ENCODE results near the gene SCGB2B2.

Gene SCGB2B2

DNA sequence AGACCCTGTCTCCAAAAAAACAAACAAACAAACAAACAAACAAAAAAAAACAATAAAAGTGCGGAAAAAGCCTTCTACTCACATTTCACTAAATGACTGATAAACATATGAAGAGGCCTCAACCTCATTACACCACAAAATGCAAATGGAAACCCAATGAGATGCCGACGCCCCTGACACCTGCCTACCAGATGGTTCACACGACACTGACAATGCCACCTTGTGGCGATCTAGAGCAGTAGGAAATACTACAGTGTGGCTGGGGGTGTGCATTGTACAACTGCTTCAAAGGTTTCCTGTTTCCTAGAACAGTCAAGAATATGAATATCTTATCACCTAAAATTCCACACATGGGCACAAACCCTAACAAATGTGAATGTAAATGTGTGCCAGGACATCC, 14.0 kb downstream of the SCGB2B2 start:
- TF ChIP-seq, protein P1, sequence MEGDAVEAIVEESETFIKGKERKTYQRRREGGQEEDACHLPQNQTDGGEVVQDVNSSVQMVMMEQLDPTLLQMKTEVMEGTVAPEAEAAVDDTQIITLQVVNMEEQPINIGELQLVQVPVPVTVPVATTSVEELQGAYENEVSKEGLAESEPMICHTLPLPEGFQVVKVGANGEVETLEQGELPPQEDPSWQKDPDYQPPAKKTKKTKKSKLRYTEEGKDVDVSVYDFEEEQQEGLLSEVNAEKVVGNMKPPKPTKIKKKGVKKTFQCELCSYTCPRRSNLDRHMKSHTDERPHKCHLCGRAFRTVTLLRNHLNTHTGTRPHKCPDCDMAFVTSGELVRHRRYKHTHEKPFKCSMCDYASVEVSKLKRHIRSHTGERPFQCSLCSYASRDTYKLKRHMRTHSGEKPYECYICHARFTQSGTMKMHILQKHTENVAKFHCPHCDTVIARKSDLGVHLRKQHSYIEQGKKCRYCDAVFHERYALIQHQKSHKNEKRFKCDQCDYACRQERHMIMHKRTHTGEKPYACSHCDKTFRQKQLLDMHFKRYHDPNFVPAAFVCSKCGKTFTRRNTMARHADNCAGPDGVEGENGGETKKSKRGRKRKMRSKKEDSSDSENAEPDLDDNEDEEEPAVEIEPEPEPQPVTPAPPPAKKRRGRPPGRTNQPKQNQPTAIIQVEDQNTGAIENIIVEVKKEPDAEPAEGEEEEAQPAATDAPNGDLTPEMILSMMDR (IDR thresholded peaks at IDR 0.05; ENCODE audit: extremely low read depth, missing control alignments): peak; percentile 23
- DNase-seq (ENCODE audit: low spot score): peak; percentile 47

DNA sequence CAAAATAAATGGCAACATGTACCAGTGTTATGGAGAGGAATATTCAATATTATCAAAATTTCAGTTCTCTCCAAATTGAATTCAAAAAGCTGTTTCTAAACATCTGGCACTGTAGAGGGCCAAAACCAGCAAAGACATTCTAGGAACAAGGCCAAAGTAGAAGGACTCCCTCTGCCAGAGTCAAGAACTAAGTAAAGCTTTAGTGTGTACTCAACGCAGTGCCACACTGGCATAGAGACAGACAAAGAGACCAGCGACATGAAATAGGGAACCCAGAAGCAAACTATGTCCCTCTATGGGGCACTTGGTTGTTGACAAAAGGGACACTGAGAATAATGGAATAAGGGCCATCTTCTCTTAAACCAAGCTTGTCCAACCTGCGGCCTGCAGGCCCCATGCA, 15.6 kb downstream of the SCGB2B2 start:
- no peak for DNase-seq (ENCODE audit: low spot score)
- TF ChIP-seq, protein P1 (IDR thresholded peaks at IDR 0.05; ENCODE audit: extremely low read depth, missing control alignments): no peak

DNA sequence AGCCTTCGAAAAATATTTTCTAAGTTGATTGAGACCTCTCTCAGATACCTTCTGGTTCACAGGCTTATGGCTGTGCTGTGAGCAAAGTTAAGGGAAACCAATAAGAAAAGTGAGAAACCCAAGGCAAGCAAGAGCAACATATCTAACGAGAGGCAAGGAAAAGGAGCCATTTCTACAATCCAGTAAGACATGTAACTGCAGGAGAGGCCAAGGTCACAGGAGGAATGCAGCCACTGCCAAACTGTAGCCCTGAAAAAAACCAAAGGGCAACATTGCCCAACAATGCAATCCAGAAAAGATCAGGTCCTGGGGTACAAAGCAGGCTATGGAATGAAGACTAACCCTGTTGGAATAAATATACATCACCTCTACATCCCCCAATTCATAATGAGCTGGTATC, 21.3 kb downstream of the SCGB2B2 start:
- TF ChIP-seq, protein P1 (IDR thresholded peaks at IDR 0.05; ENCODE audit: extremely low read depth, missing control alignments): no peak
- DNase-seq (ENCODE audit: low spot score): no peak

DNA sequence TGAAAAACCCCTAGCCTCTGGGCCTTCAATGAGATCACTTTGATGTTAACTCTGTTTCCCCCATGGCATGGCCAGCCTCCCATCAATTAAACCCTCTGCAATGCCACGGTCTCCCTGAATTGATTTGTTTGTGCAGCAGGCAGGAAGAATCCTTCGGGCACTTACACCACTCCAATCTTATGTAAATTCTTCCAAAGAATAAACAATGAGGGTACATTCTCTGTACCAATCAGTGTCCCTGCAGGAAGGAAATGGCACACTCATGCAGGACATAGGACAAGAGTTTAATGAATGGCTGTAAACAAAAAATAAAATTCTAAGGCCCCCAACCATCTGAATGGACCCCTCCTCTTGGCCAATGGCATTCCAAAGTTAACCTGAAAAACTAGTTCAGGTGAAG, 22.2 kb downstream of the SCGB2B2 start:
- no peak for DNase-seq (ENCODE audit: low spot score)
- TF ChIP-seq, protein P1 (IDR thresholded peaks at IDR 0.05; ENCODE audit: extremely low read depth, missing control alignments): no peak

DNA sequence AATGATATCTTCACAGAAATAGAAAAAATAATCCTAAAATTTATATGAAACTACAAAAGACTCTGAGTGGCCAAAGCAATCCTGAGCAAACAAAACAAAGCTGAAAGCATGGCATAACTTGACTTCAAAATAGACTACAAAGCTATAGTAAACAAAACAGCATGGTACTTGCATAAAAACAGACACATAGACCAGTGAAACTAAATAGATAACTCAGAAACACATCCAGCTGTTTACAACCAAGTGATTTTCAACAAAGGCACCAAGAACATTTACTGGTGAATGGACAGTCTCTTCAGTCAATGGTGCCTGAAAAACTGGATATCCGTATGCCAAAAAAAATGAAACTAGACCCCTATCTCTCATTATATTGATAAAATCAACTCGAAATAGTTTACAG, 25.2 kb downstream of the SCGB2B2 start:
- TF ChIP-seq, protein P1 (IDR thresholded peaks at IDR 0.05; ENCODE audit: extremely low read depth, missing control alignments): no peak

DNA sequence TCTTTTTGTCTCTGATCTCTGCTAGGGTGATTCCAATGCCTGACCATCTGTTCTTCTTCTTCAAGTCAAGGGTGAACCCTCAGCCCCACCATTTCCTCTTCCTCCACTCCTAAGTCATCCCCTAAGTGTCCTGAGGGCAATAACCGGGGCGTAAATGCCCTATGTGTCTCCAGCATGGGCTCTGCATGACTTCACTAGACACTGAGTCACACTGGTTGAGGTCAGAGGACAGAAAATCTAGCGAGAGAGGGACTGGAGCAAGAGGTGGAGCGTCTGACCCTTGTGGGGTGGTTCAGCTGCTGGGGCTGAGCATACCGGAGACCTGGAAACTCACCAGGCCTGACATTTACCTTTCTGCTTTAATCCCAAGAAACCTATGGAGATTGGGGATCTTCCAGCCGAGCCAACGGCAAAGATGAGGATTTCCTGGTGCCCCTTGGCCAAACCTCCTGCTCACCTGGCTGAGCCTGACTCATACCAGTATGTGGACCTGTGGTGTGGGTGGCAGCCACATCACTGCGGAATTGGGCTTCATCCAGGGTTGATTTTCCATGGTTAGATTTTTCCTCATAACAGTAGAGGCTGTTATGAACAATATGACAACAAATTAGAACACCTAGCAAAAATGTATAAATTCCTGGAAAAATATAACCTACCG, 26.9 kb downstream of the SCGB2B2 start:
- no peak for DNase-seq (ENCODE audit: low spot score)
- TF ChIP-seq, protein P1 (IDR thresholded peaks at IDR 0.05; ENCODE audit: extremely low read depth, missing control alignments): no peak

More for the DNA sequence above, 25.2 kb downstream of the SCGB2B2 start:
- DNase-seq (ENCODE audit: low spot score): no peak

DNA sequence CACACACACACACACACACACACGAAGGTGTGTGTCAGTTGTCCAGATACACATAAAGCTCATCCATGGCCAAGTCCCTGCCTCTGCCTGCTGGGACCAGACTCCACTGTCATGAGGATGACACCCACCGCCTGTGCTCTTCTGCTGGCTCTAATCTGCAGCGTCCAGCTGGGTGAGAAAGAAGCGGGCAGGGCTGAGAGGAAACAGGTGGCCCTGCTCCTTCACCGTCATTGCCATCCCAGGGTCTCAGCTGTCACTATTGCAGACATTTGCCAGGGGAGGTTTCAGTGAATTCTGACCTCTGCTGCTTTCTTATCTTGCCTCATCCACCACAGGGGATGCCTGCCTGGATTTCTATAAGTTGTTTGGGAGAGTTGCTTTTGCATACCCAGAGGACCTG, 31.4 kb downstream of the SCGB2B2 start:
- TF ChIP-seq, protein P1 (IDR thresholded peaks at IDR 0.05; ENCODE audit: extremely low read depth, missing control alignments): no peak
- DNase-seq (ENCODE audit: low spot score): no peak
